ENCODE measurements around the gene MSL1.

The MSL1 gene

GRCh38 chr17:40086150-40087044, 35.4 kb upstream of the MSL1 start:
- peak; percentile 80 for TF ChIP-seq CTCF (conservative IDR thresholded peaks at IDR 0.05; ENCODE audit: low read depth)
- DNase-seq (ENCODE audit: low spot score): no peak
- H3K27ac ChIP-seq: peak overlapping the region; percentile 60
- ChIA-PET POLR2A (ENCODE audit: low non-redundant PET) (no interaction called here), CTCF (interaction anchor here (0.5 to 1.9 kb wide), 18 partner anchors 11 to 211 kb away, joined by 3 to 38 read pairs (median 5); partner anchors contain the start of gene CSF3)

DNA sequence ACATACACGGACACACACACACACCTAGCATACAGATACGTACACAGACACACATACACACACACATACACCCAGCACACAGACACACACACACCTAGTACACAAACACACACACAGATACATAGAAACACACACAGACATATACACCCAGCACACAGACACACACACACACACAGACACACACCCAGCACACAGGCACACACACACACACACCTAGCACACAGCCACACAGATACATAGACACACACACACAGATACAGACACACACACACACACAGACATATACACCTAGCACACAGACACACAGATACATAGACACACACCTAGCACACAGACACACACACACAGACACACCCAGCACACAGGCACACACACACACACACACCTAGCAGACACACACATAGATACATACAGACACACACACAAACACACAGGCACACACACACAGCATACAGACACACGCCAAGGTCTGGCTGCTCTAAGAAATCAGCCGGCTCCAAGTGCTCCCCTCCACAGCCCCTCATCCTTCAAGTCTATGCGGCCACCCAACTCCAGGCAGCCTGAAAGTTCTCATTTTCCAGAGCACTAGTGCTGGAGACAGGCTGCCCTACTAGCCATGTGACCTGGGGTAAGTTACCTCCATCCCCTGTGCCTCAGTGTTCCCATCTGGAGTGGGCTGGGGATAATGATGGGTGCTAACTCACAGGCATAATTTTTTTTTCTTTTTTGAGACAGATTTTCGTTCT, 34.5 kb upstream of the MSL1 start:
- CTCF ChIA-PET: interaction anchor here (0.6 to 1.9 kb wide), 11 partner anchors 14 to 210 kb away, joined by 3 to 38 read pairs (median 5); partner anchors contain the start of gene CSF3
- peak overlapping the region; percentile 98 for H3K27ac ChIP-seq
- no peak for TF ChIP-seq CTCF (conservative IDR thresholded peaks at IDR 0.05; ENCODE audit: low read depth)
- no peak for DNase-seq (ENCODE audit: low spot score)
- POLR2A ChIA-PET (ENCODE audit: low non-redundant PET): no interaction called here

GRCh38 chr17:40087903-40088718, 33.7 kb upstream of the MSL1 start:
- DNase-seq (ENCODE audit: low spot score): no peak
- no peak for TF ChIP-seq CTCF (conservative IDR thresholded peaks at IDR 0.05; ENCODE audit: low read depth)
- H3K27ac ChIP-seq: peak overlapping the region; percentile 98
- ChIA-PET CTCF (interaction anchor here (0.6 kb wide), 1 partner anchor 48 kb away, joined by 4 read pairs; no protein-coding TSS in a partner anchor), POLR2A (ENCODE audit: low non-redundant PET) (no interaction called here)

- peak overlapping the region; percentile 98 for H3K27ac ChIP-seq
- CTCF ChIA-PET: interaction anchor here (0.6 to 1.5 kb wide), 2 partner anchors 14 to 54 kb away, joined by 5 to 7 read pairs; no protein-coding TSS in a partner anchor
- POLR2A ChIA-PET (ENCODE audit: low non-redundant PET): no interaction called here
- no peak for TF ChIP-seq CTCF (conservative IDR thresholded peaks at IDR 0.05; ENCODE audit: low read depth)
- no peak for DNase-seq (ENCODE audit: low spot score)
Observed at GRCh38 chr17:40089077-40089895, 32.5 kb upstream of the MSL1 start.

- H3K27ac ChIP-seq: peak overlapping the region; percentile 98
- ChIA-PET CTCF (interaction anchor here (0.6 to 1.5 kb wide), 2 partner anchors 15 to 31 kb away, joined by 4 to 7 read pairs; no protein-coding TSS in a partner anchor), POLR2A (ENCODE audit: low non-redundant PET) (interaction anchor here (1.1 kb wide), 1 partner anchor 10 kb away, joined by 6 read pairs; the partner anchor contains the start of gene NR1D1)
- DNase-seq (ENCODE audit: low spot score): no peak
- TF ChIP-seq CTCF (conservative IDR thresholded peaks at IDR 0.05; ENCODE audit: low read depth): no peak
Observed at GRCh38 chr17:40090237-40091119, 31.3 kb upstream of the MSL1 start.

Data from RWPE1 (cell line).